A673 (cell line): ENCODE results near the gene SLC22A15. TPM values are rescaled to one million over a fixed set of nuclear protein-coding genes. Genes with fewer than 3 reads are reported as not detected.
A peak's percentile ranks its signal among the peaks of the same experiment; 100 is the strongest.

Experiments used
- BruUV-seq: library from RNA; stranded (reverse); fragments of 400-500 nt; replicated peaks from 2 replicates; lab custom pipeline; 2021; lab: Mats Ljungman, UMichigan
- CTCF ChIA-PET: fragments of 300-600 bp; sonication (Branson Sonifier 250); formaldehyde crosslinking; loops from one replicate; lab custom pipeline; 2022; ENCODE audit warnings: antibody characterized with exemption; lab: Charles Lee
- POLR2A ChIA-PET: fragments of 300-600 bp; sonication (Branson Sonifier 250); formaldehyde crosslinking; loops from one replicate; lab custom pipeline; 2022; ENCODE audit warnings: antibody characterized with exemption; ENCODE audit not compliant: low non-redundant PET; lab: Charles Lee
- DNase-seq: peaks from one replicate; pipeline ENCODE4 v3.0.0-alpha.2; 2015; ENCODE audit warnings: low spot score
- H3K27ac ChIP-seq: fragments of 200-600 bp; sonication (generic); 2 replicates; pipeline ENCODE4 v1.5.1; 2016; ENCODE audit warnings: mixed run types, low read depth, mild to moderate bottlenecking, mixed read lengths, antibody characterized with exemption, low read length; ENCODE audit not compliant: poor library complexity, severe bottlenecking
- H3K27me3 ChIP-seq: fragments of 200-600 bp; sonication (generic); replicated peaks from 2 replicates; pipeline ENCODE4 v1.6.1; 2017; ENCODE audit warnings: mixed run types, low read depth, mild to moderate bottlenecking, mixed read lengths, antibody characterized with exemption, low read length; ENCODE audit not compliant: insufficient read depth, poor library complexity
- H3K36me3 ChIP-seq: fragments of 200-600 bp; sonication (generic); 2 replicates; pipeline ENCODE4 v1.6.1; 2016; ENCODE audit warnings: mixed run types, mild to moderate bottlenecking, mixed read lengths, antibody characterized with exemption, low read length; ENCODE audit not compliant: insufficient read depth, poor library complexity, severe bottlenecking
- H3K4me1 ChIP-seq: fragments of 200-600 bp; sonication (generic); 2 replicates; pipeline ENCODE4 v1.6.1; 2017; ENCODE audit warnings: mixed run types, mild to moderate bottlenecking, mixed read lengths, antibody characterized with exemption, low read length; ENCODE audit not compliant: insufficient read depth, poor library complexity, severe bottlenecking
- H3K4me3 ChIP-seq: fragments of 200-600 bp; sonication (generic); 2 replicates; pipeline ENCODE4 v1.5.1; 2016; ENCODE audit warnings: low read depth, mixed run types, mild to moderate bottlenecking, mixed read lengths, low read length; ENCODE audit not compliant: poor library complexity, severe bottlenecking
- H3K9me3 ChIP-seq: fragments of 200-600 bp; sonication (generic); 2 replicates; pipeline ENCODE4 v1.6.1; 2016; ENCODE audit warnings: mixed run types, low read depth, mild to moderate bottlenecking, mixed read lengths, antibody characterized with exemption, low read length; ENCODE audit not compliant: poor library complexity, severe bottlenecking
- CTCF ChIP-seq: fragments of 300-800, 200-600 bp; sonication (generic); conservative IDR thresholded peaks from 2 replicates; pipeline ENCODE4 v1.5.1; 2017; ENCODE audit warnings: low read depth, mild to moderate bottlenecking, antibody characterized with exemption, low read length, moderate library complexity, mixed read lengths
- EZH2 ChIP-seq: fragments of 200-600 bp; sonication (generic); IDR thresholded peaks from 2 replicates; pipeline ENCODE4 v1.6.1; 2017; ENCODE audit warnings: borderline replicate concordance, low read depth, mild to moderate bottlenecking, mixed read lengths, antibody characterized with exemption, low read length; ENCODE audit not compliant: poor library complexity, severe bottlenecking
- intact Hi-C: fragments of 100-400 bp; cut with micrococcal nuclease; formaldehyde crosslinking; loops from one replicate; pipeline ENCODE4 v1.10.0; 2022; ENCODE audit not compliant: unreplicated experiment
- total RNA-seq: library from RNA; stranded (reverse); gene quantifications from 2 replicates; pipeline ENCODE4 v1.2.3, GENCODE V29; 2021

Gene SLC22A15
- total RNA-seq, 1 experiment from 2014 or later, result 0.39 TPM

GRCh38 chr1:115975569-115976061 lies 698 bp upstream of the SLC22A15 start:
- H3K4me1 ChIP-seq, result no peaks in the 10 kb centered on the region
- ChIA-PET POLR2A (no interaction called here), CTCF (no interaction called here)
- no TSS peak for BruUV-seq
- H3K9me3 ChIP-seq, result no peaks in the 10 kb centered on the region
- H3K27ac ChIP-seq, result no peak overlapping the region
- no peak for DNase-seq
- intact Hi-C loops, result no loop called here
- peak overlapping the region; percentile 52 for H3K4me3 ChIP-seq
- no peak for TF ChIP-seq CTCF
- TF ChIP-seq EZH2, result no peak
- H3K36me3 ChIP-seq, result no peaks in the 10 kb centered on the region
- H3K27me3 ChIP-seq, result peaks cover 5% of the 10 kb centered on the region

GRCh38 chr1:115976921-115977498 lies 697 bp downstream of the SLC22A15 start:
- POLR2A ChIA-PET, result no interaction called here
- Histone ChIP-seq H3K4me3 (no peak overlapping the region), H3K27me3 (peaks cover 5% of the 10 kb centered on the region), H3K36me3 (no peaks in the 10 kb centered on the region), H3K4me1 (no peaks in the 10 kb centered on the region), H3K9me3 (no peaks in the 10 kb centered on the region), H3K27ac (no peak overlapping the region)
- CTCF ChIA-PET, result no interaction called here
- no peak for DNase-seq
- intact Hi-C loops, result no loop called here
- BruUV-seq, result no TSS peak
- TF ChIP-seq CTCF, result no peak
- TF ChIP-seq EZH2, result no peak

GRCh38 chr1:115977499-115978258 lies 1.4 kb downstream of the SLC22A15 start:
- no TSS peak for BruUV-seq
- no peak for TF ChIP-seq EZH2
- TF ChIP-seq CTCF, result no peak
- intact Hi-C loops, result no loop called here
- ChIA-PET CTCF (interaction anchor here (0.7 kb wide), 1 partner anchor 382 kb away, joined by 3 read pairs; no protein-coding TSS in a partner anchor), POLR2A (no interaction called here)
- no peaks in the 10 kb centered on the region for H3K36me3 ChIP-seq
- DNase-seq, result no peak
- no peak overlapping the region for H3K27ac ChIP-seq
- no peak overlapping the region for H3K4me3 ChIP-seq
- no peaks in the 10 kb centered on the region for H3K9me3 ChIP-seq
- H3K4me1 ChIP-seq, result no peaks in the 10 kb centered on the region
- H3K27me3 ChIP-seq, result peaks cover 5% of the 10 kb centered on the region
